Measurements from ENCODE around the gene ARHGEF26.

DNA sequence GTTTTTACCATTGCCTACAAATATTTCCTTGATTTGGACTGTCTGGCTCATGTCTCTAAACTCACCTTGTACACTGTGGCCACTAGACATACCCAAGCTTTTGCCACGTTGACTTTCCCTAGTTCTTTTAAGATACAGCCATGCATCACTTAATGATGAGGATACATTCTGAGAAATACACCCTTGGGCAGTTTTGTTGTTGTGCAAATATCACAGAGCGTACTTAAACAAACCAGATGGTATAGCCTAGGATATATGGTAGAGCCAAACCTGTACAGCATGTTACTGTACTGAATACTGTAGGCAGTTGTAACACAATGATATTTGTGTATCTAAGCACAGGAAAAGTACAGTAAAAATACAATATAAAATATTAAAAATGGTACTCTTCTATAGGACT lies 5.5 kb downstream of the ARHGEF26 start:
- TF ChIP-seq POLR2A (IDR thresholded peaks at IDR 0.05; ENCODE audit: low read length): no peak
- TF ChIP-seq GATA1 (IDR thresholded peaks at IDR 0.05; ENCODE audit: low read depth, low read length): no peak
